Endothelial cell of umbilical vein (primary cell): ENCODE results near the gene ALOX5. TPM values are rescaled to one million over a fixed set of nuclear protein-coding genes. Genes with fewer than 3 reads are reported as not detected.

Experiments used
- BruUV-seq: library from RNA; stranded (reverse); fragments of 400-500 nt; replicated peaks from 2 replicates; lab custom pipeline; 2021; lab: Mats Ljungman, UMichigan
- CTCF ChIA-PET: fragments of 300-600, 350-600 bp; sonication (Branson Sonifier 250); formaldehyde crosslinking; loops from one replicate; lab custom pipeline; 2021; ENCODE audit warnings: antibody characterized with exemption, inconsistent platforms; lab: Charles Lee
- POLR2A ChIA-PET: fragments of 300-600, 350-600 bp; sonication (Branson Sonifier 250); formaldehyde crosslinking; loops from one replicate; lab custom pipeline; 2021; ENCODE audit warnings: antibody characterized with exemption, inconsistent platforms; lab: Charles Lee
- DNase-seq: peaks from one replicate; pipeline ENCODE4 v3.0.0-alpha.2; 2011; ENCODE audit warnings: low read depth, low spot score
- FAIRE-seq: peaks from 2 replicates; lab custom pipeline; 2011; peaks lifted over from hg19 to GRCh38; lab: Jason Lieb, UNC
- H2AFZ ChIP-seq: 2 replicates; pipeline ENCODE4 v1.6.0; 2012; ENCODE audit warnings: low read depth, low read length, control low read depth, inconsistent platforms
- H3K27ac ChIP-seq: 2 replicates; pipeline ENCODE4 v1.5.1; 2011; ENCODE audit warnings: low read depth, mild to moderate bottlenecking, control low read depth, low read length, moderate library complexity; ENCODE audit not compliant: insufficient read depth
- H3K27me3 ChIP-seq, 2 experiments: 2 replicates each; pipeline versions ENCODE4 v1.6.0 to v1.6.1; 2011; ENCODE audit warnings: low read length in 2 of 2, mixed read lengths in 1 of 2; ENCODE audit not compliant: control insufficient read depth in 2 of 2, insufficient read depth in 2 of 2
- H3K36me3 ChIP-seq, 2 experiments: 2 replicates in 1 of 2; 3 replicates in 1 of 2; pipeline ENCODE4 v1.5.1; 2011; ENCODE audit warnings: low read length in 2 of 2, mild to moderate bottlenecking in 1 of 2, moderate library complexity in 1 of 2; ENCODE audit not compliant: control insufficient read depth in 2 of 2, insufficient read depth in 2 of 2; ENCODE audit errors: extremely low read depth in 1 of 2
- H3K4me1 ChIP-seq: 3 replicates; pipeline ENCODE4 v1.5.1; 2011; ENCODE audit warnings: mild to moderate bottlenecking, low read length; ENCODE audit not compliant: control insufficient read depth, insufficient read depth; ENCODE audit errors: extremely low read depth
- H3K4me2 ChIP-seq: 2 replicates; pipeline ENCODE4 v1.6.1; 2011; ENCODE audit warnings: low read length, control low read depth, mixed read lengths; ENCODE audit not compliant: insufficient read depth
- H3K4me3 ChIP-seq, 3 experiments: fragments of 200-600 bp in 1 of 3; sonication (generic), shearing (Covaris generic) in 1 of 3; replicated peaks in 1 of 3; 2 replicates each; pipeline ENCODE4 v1.5.1; 2011 to 2016; ENCODE audit warnings: control low read depth in 3 of 3, low read length in 3 of 3, mild to moderate bottlenecking in 2 of 3, inconsistent platforms in 1 of 3, low read depth in 1 of 3, moderate library complexity in 1 of 3; ENCODE audit not compliant: insufficient read depth in 1 of 3
- H3K79me2 ChIP-seq: 2 replicates; pipeline ENCODE4 v1.6.0; 2012; ENCODE audit warnings: low read length, inconsistent platforms; ENCODE audit not compliant: control insufficient read depth, insufficient read depth
- H3K9ac ChIP-seq: replicated peaks from 2 replicates; pipeline ENCODE3; 2011; ENCODE audit warnings: low read length, control low read depth; ENCODE audit not compliant: insufficient read depth; ENCODE audit errors: extremely low read depth
- H3K9me1 ChIP-seq: replicated peaks from 3 replicates; pipeline ENCODE4 v1.6.0; 2011; ENCODE audit warnings: mild to moderate bottlenecking, low read length; ENCODE audit not compliant: control insufficient read depth, insufficient read depth; ENCODE audit errors: extremely low read depth
- H3K9me3 ChIP-seq: replicated peaks from 2 replicates; pipeline ENCODE4 v1.5.1; 2012; ENCODE audit warnings: low read length, inconsistent platforms; ENCODE audit not compliant: control insufficient read depth, insufficient read depth
- H4K20me1 ChIP-seq: replicated peaks from 2 replicates; pipeline ENCODE3; 2011; ENCODE audit warnings: mild to moderate bottlenecking, low read length; ENCODE audit not compliant: control insufficient read depth, insufficient read depth; ENCODE audit errors: extremely low read depth
- CTCF ChIP-seq, 2 donors: IDR thresholded peaks; 1 replicate in 1 of 2; 2 replicates in 1 of 2; pipeline ENCODE4 v1.5.1; 2011; ENCODE audit warnings: low read length in 2 of 2, mild to moderate bottlenecking in 2 of 2, moderate library complexity in 2 of 2, control low read depth in 1 of 2, inconsistent platforms in 1 of 2, low read depth in 1 of 2; ENCODE audit not compliant: insufficient read depth in 1 of 2; ENCODE audit errors: extremely low read depth in 1 of 2
- EZH2 ChIP-seq: IDR thresholded peaks from 2 replicates; pipeline ENCODE4 v1.6.1; 2012; ENCODE audit warnings: borderline replicate concordance, low read depth, mild to moderate bottlenecking, moderate library complexity, low read length, inconsistent platforms; ENCODE audit not compliant: severe bottlenecking
- FOS ChIP-seq: IDR thresholded peaks from 2 replicates; pipeline ENCODE4 v1.6.1; 2011; ENCODE audit warnings: mild to moderate bottlenecking, low read length, moderate library complexity, borderline replicate concordance; ENCODE audit not compliant: insufficient read depth
- GATA2 ChIP-seq: IDR thresholded peaks from 2 replicates; pipeline ENCODE4 v1.7.0; 2011; ENCODE audit warnings: low read depth, mild to moderate bottlenecking, moderate library complexity, mixed read lengths, low read length; ENCODE audit not compliant: insufficient read length, insufficient read depth
- JUN ChIP-seq: IDR thresholded peaks from 2 replicates; pipeline ENCODE4 v1.6.1; 2011; ENCODE audit warnings: borderline replicate concordance, low read depth; ENCODE audit not compliant: insufficient read length, insufficient read depth
- MYC ChIP-seq: IDR thresholded peaks from one replicate; pipeline ENCODE4 v1.6.1; 2011; ENCODE audit warnings: mild to moderate bottlenecking, low read depth, low read length
- POLR2A ChIP-seq: IDR thresholded peaks from 2 replicates; pipeline ENCODE4 v1.6.1; 2012; ENCODE audit warnings: low read depth, mild to moderate bottlenecking, control low read depth, low read length
- POLR2AphosphoS5 ChIP-seq: IDR thresholded peaks from 2 replicates; pipeline ENCODE4 v1.6.1; 2012; ENCODE audit warnings: low read depth, mild to moderate bottlenecking, control low read depth, low read length, moderate library complexity; ENCODE audit not compliant: insufficient read depth
- dilution Hi-C: fragments of 300-500 bp; cut with MboI; formaldehyde crosslinking; loops from one replicate; pipeline ENCODE4 v1.15.0; 2019; ENCODE audit warnings: low sequenced_read_pairs; ENCODE audit not compliant: extremely low pct_ligation_motif_present
- intact Hi-C: fragments of 100-400 bp; cut with micrococcal nuclease; formaldehyde crosslinking; loops from one replicate; pipeline ENCODE4 v1.10.0; 2022
- polyA plus RNA-seq, 4 experiments: library from polyadenylated mRNA; depleted of rRNA in 3 of 4; stranded (reverse) in 3 of 4; unstranded in 1 of 4; fragments of >200 nt; gene quantifications; 2 replicates each; pipeline versions ENCODE4 v1.2.1 to v1.2.3, GENCODE V29; 2011 to 2012; ENCODE audit warnings: missing spikeins in 1 of 4
- total RNA-seq: library from RNA; stranded (reverse); gene quantifications from 2 replicates; pipeline ENCODE4 v1.2.3, GENCODE V29; 2021
- TF ChIP-seq, protein P1 (sequence below): IDR thresholded peaks from 2 replicates; pipeline ENCODE4 v1.6.1; 2011; ENCODE audit not compliant: insufficient read depth, insufficient read length

ALOX5 gene
- total and polyA plus RNA-seq, 2 donors (not counting 3 experiments of a cell fraction or from before 2014, with no cell fraction given): 0.04 TPM; not detected in 1

DNA sequence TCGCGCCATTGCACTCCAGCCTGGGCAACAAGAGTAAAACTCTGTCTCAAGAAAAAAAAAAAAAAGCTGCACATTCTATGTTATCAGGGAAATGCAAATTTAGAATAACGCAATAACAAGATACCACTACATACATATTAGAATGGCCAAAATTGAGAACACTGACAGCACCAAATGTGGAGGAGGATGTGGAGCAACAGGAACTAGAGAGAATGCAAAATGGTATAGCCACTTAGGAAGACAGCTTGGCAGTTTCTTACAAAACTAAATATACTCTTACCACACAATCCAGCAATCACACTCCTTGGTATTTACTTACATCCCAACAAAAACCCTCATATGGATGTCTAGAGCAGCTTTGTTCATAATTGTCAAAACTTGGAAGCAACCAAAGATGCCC lies 76.8 kb downstream of the ALOX5 start:
- Histone ChIP-seq H3K4me2 (no peak overlapping the region), H3K9me3 (no peaks in the 10 kb centered on the region), H3K27me3 (no peaks in the 10 kb centered on the region), H3K4me1 (no peaks in the 10 kb centered on the region), H3K79me2 (no peaks in the 10 kb centered on the region), H3K4me3 (no peak overlapping the region), H4K20me1 (no peaks in the 10 kb centered on the region), H3K9me1 (no peaks in the 10 kb centered on the region), H2AFZ (no peak overlapping the region), H3K36me3 (no peaks in the 10 kb centered on the region), H3K9ac (no peak overlapping the region), H3K27ac (no peak overlapping the region)
- dilution Hi-C loops (no loop called here), intact Hi-C loops (no loop called here)
- no TSS peak for BruUV-seq
- ChIA-PET CTCF (interaction anchor here (0.9 kb wide), 1 partner anchor 11 kb away, joined by 3 read pairs; no protein-coding TSS in a partner anchor), POLR2A (no interaction called here)
- TF ChIP-seq, protein P1, sequence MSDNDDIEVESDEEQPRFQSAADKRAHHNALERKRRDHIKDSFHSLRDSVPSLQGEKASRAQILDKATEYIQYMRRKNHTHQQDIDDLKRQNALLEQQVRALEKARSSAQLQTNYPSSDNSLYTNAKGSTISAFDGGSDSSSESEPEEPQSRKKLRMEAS: no peak
- TF ChIP-seq POLR2AphosphoS5 (no peak), GATA2 (no peak), CTCF (IDR thresholded peaks at IDR 0.05; ENCODE audit: extremely low read depth in 1 of 2, insufficient read depth in 1 of 2, low read depth in 1 of 2, low read length in 2 of 2) (no peak), POLR2A (no peak)
- FAIRE-seq (no peak), DNase-seq (no peak)

DNA sequence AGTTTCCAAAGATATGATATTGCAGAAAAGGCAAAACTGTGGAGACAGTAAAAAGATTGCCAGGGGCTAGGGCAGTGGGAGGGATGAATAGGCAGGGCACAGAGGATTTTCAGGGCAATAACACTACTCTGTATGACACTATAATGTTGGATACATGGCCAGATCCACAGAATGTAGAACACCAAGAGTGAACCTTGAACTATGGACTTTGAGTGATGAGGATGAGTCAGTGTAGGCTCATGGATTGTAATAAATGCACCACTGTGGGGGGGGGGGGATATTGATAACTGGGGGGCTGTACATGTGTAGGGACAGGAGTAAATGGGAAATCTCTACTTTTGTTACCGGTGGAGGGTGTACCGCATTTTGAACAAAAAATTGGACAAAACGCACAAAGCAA lies 77.4 kb downstream of the ALOX5 start:
- Histone ChIP-seq H3K79me2 (no peaks in the 10 kb centered on the region), H3K4me3 (no peak overlapping the region), H3K36me3 (no peaks in the 10 kb centered on the region), H3K4me2 (no peak overlapping the region), H3K9me3 (no peaks in the 10 kb centered on the region), H3K9ac (no peak overlapping the region), H2AFZ (no peak overlapping the region), H3K4me1 (no peaks in the 10 kb centered on the region), H3K27ac (no peak overlapping the region), H4K20me1 (no peaks in the 10 kb centered on the region), H3K27me3 (no peaks in the 10 kb centered on the region), H3K9me1 (no peaks in the 10 kb centered on the region)
- dilution Hi-C loops: no loop called here
- intact Hi-C loops: no loop called here
- FAIRE-seq: no peak
- POLR2A ChIA-PET: no interaction called here
- DNase-seq: no peak
- TF ChIP-seq, protein P1: no peak
- TF ChIP-seq EZH2: no peak
- no peak for TF ChIP-seq FOS
- TF ChIP-seq POLR2A: no peak
- no peak for TF ChIP-seq GATA2
- no peak for TF ChIP-seq CTCF (IDR thresholded peaks at IDR 0.05; ENCODE audit: extremely low read depth in 1 of 2, insufficient read depth in 1 of 2, low read depth in 1 of 2, low read length in 2 of 2)
- no peak for TF ChIP-seq MYC
- TF ChIP-seq POLR2AphosphoS5: no peak
- no peak for TF ChIP-seq JUN
- CTCF ChIA-PET: interaction anchor here (0.9 kb wide), 1 partner anchor 10 kb away, joined by 3 read pairs; no protein-coding TSS in a partner anchor
- BruUV-seq: no TSS peak
